GM12878 (cell line): ENCODE results near the gene MRTFB. TPM values are rescaled to one million over a fixed set of nuclear protein-coding genes. Genes with fewer than 3 reads are reported as not detected.
A peak's percentile ranks its signal among the peaks of the same experiment; 100 is the strongest.

Experiments used
- ATAC-seq: fragments of 200-7000 bp; cut with Tn5 transposase; 3 replicates; pipeline ENCODE4 v1.9.1; 2020; ENCODE audit warnings: mild to moderate bottlenecking, moderate library complexity
- BruUV-seq: library from RNA; stranded (reverse); fragments of 400-500 nt; replicated peaks from 2 replicates; lab custom pipeline; 2021; lab: Mats Ljungman, UMichigan
- CTCF ChIA-PET: fragments of 300-600 bp; sonication (Branson Sonifier 250); formaldehyde crosslinking; extraction: SDS; loops from one replicate; lab custom pipeline; 2021; ENCODE audit warnings: inconsistent platforms; lab: Yijun Ruan, JAX
- POLR2A ChIA-PET: fragments of 350-600 bp; formaldehyde crosslinking; extraction: SDS; loops from one replicate; lab custom pipeline; 2021; ENCODE audit warnings: inconsistent platforms; lab: Charles Lee
- RAD21 ChIA-PET: fragments of 300-600 bp; sonication (Branson Sonifier 250); formaldehyde crosslinking; loops from one replicate; lab custom pipeline; 2023; ENCODE audit warnings: antibody characterized with exemption; ENCODE audit not compliant: unreplicated experiment; lab: Charles Lee
- SMC1A ChIA-PET: fragments of 300-600 bp; sonication (Branson Sonifier 250); formaldehyde crosslinking; loops from one replicate; lab custom pipeline; 2023; ENCODE audit not compliant: unreplicated experiment, uncharacterized antibody; lab: Charles Lee
- DNase-seq: peaks from one replicate; pipeline ENCODE4 v3.0.0-alpha.2; 2011; ENCODE audit warnings: low read depth, low spot score
- FAIRE-seq: peaks from 3 replicates; lab custom pipeline; 2011; peaks lifted over from hg19 to GRCh38; lab: Jason Lieb, UNC
- H2AFZ ChIP-seq: 2 replicates; pipeline ENCODE4 v1.6.0; 2011; ENCODE audit warnings: low read depth, low read length, control low read depth; ENCODE audit not compliant: control insufficient read depth
- H3K27ac ChIP-seq: 2 replicates; pipeline ENCODE4 v1.5.1; 2011; ENCODE audit warnings: control low read depth; ENCODE audit not compliant: control insufficient read depth, insufficient read depth
- H3K27me3 ChIP-seq, 2 experiments: replicated peaks in 1 of 2; 2 replicates each; pipeline versions ENCODE4 v1.6.0 to v1.6.1; 2011; ENCODE audit warnings: low read length in 1 of 2; ENCODE audit not compliant: control insufficient read depth in 2 of 2, insufficient read depth in 2 of 2
- H3K36me3 ChIP-seq, 2 experiments: 2 replicates each; pipeline ENCODE4 v1.5.1; 2011; ENCODE audit warnings: low read length in 1 of 2; ENCODE audit not compliant: control insufficient read depth in 2 of 2, insufficient read depth in 2 of 2
- H3K4me1 ChIP-seq: 2 replicates; pipeline ENCODE4 v1.6.1; 2011; ENCODE audit warnings: mild to moderate bottlenecking, low read length, moderate library complexity, mixed read lengths; ENCODE audit not compliant: control insufficient read depth, insufficient read depth
- H3K4me2 ChIP-seq: 2 replicates; pipeline ENCODE4 v1.6.0; 2011; ENCODE audit warnings: control low read depth; ENCODE audit not compliant: control insufficient read depth, insufficient read depth
- H3K4me3 ChIP-seq: fragments of 200-600 bp; sonication (generic); 2 replicates; pipeline ENCODE4 v1.5.1; 2016
- H3K79me2 ChIP-seq: 2 replicates; pipeline ENCODE4 v1.6.0; 2011; ENCODE audit warnings: low read length; ENCODE audit not compliant: control insufficient read depth, insufficient read depth
- H3K9ac ChIP-seq: 2 replicates; pipeline ENCODE4 v1.8.0; 2011; ENCODE audit warnings: low read length, control low read depth, mixed read lengths; ENCODE audit not compliant: control insufficient read depth, insufficient read depth
- H3K9me3 ChIP-seq: replicated peaks from 3 replicates; pipeline ENCODE4 v1.5.1; 2011; ENCODE audit warnings: mild to moderate bottlenecking, low read length; ENCODE audit not compliant: control insufficient read depth, insufficient read depth
- H4K20me1 ChIP-seq: 2 replicates; pipeline ENCODE4 v1.6.0; 2011; ENCODE audit not compliant: control insufficient read depth, insufficient read depth
- FOS ChIP-seq: IDR thresholded peaks from 3 replicates; pipeline ENCODE4 v1.6.1; 2011; ENCODE audit warnings: borderline replicate concordance; ENCODE audit not compliant: insufficient read length; ENCODE audit errors: extremely low read depth
- NFYB ChIP-seq: IDR thresholded peaks from 2 replicates; pipeline ENCODE4 v1.6.1; 2011; ENCODE audit warnings: low read depth, mild to moderate bottlenecking, low read length, improper control_type of control experiment, moderate library complexity; ENCODE audit not compliant: insufficient read depth
- SMC3 ChIP-seq: IDR thresholded peaks from 2 replicates; pipeline ENCODE4 v1.6.1; 2011; ENCODE audit warnings: low read length, improper control_type of control experiment, borderline replicate concordance
- SREBF2 ChIP-seq: IDR thresholded peaks from 2 replicates; pipeline ENCODE4 v1.6.1; 2012; ENCODE audit warnings: mild to moderate bottlenecking, low read length
- ZBTB11 ChIP-seq: fragments of 450-650 bp; formaldehyde crosslinking; IDR thresholded peaks from 2 replicates; pipeline ENCODE4 v1.5.0; 2022; ENCODE audit warnings: mild to moderate bottlenecking, missing genetic modification characterization
- ZNF687 ChIP-seq: fragments of 450-650 bp; IDR thresholded peaks from 2 replicates; pipeline ENCODE4 v1.6.1; 2017; ENCODE audit warnings: mild to moderate bottlenecking, moderate library complexity
- WGBS: methylation state at CpG from one replicate; pipeline ENCODE4 v1.1.6; 2016; ENCODE audit warnings: low lambda C conversion rate; ENCODE audit not compliant: insufficient replicate concordance, insufficient coverage; ENCODE audit errors: missing lambda C conversion rate; 5-methylcytosine and 5-hydroxymethylcytosine counted together
- in situ Hi-C: fragments of 300-500 bp; cut with MboI; formaldehyde crosslinking; loops from 9 replicates; pipeline ENCODE4 v1.14.3; 2018; ENCODE audit warnings: mixed read lengths
- intact Hi-C: fragments of 100-400 bp; cut with micrococcal nuclease; formaldehyde crosslinking; loops from one replicate; pipeline ENCODE4 v1.14.2; 2022; ENCODE audit not compliant: unreplicated experiment
- polyA plus RNA-seq, 11 experiments: library from polyadenylated mRNA; depleted of rRNA in 4 of 11; unstranded in 6 of 11; stranded (reverse) in 5 of 11; fragments of >200 nt; fragmentation: Nextera tagmentation in 4 of 11; fragmentation: Illumina TruSeq in 1 of 11; extraction: Ambion mirVana in 4 of 11; extraction: Trizol in 1 of 11; gene quantifications; 1 replicate in 1 of 11; 2 replicates in 10 of 11; pipeline versions ENCODE4 v1.2.1 to v1.2.3, GENCODE V29; 2011 to 2016; ENCODE audit warnings: inconsistent platforms in 2 of 11, missing spikeins in 2 of 11, low read depth in 1 of 11
- total RNA-seq, 4 experiments: library from RNA; depleted of rRNA in 3 of 4; stranded (reverse); fragments of >200 nt in 3 of 4; fragmentation: Illumina TruSeq in 1 of 4; extraction: Trizol in 1 of 4; gene quantifications; 2 replicates each; pipeline versions ENCODE4 v1.2.1 to v1.2.3, GENCODE V29; 2013 to 2021
- TF ChIP-seq, protein P1 (sequence below), 3 experiments: IDR thresholded peaks in 2 of 3; conservative IDR thresholded peaks in 1 of 3; 2 replicates each; pipeline ENCODE4 v1.5.1; 2011; ENCODE audit warnings: low read depth in 3 of 3, low read length in 3 of 3, mild to moderate bottlenecking in 3 of 3, control low read depth in 2 of 3, moderate library complexity in 2 of 3, inconsistent platforms in 1 of 3, mixed read lengths in 1 of 3; ENCODE audit not compliant: control insufficient read depth in 2 of 3, insufficient read depth in 1 of 3; ENCODE audit errors: extremely low read depth in 1 of 3
- TF ChIP-seq, protein P2 (sequence below): fragments of 450-650 bp; IDR thresholded peaks from 2 replicates; pipeline ENCODE4 v1.6.1; 2016; ENCODE audit warnings: mild to moderate bottlenecking

MRTFB gene
- total and polyA plus RNA-seq, 10 of the 15 experiments (the other 5 are each of a cell fraction or from before 2014, with no cell fraction given): 2.1 to 14.3 (median 8.0) TPM

DNA sequence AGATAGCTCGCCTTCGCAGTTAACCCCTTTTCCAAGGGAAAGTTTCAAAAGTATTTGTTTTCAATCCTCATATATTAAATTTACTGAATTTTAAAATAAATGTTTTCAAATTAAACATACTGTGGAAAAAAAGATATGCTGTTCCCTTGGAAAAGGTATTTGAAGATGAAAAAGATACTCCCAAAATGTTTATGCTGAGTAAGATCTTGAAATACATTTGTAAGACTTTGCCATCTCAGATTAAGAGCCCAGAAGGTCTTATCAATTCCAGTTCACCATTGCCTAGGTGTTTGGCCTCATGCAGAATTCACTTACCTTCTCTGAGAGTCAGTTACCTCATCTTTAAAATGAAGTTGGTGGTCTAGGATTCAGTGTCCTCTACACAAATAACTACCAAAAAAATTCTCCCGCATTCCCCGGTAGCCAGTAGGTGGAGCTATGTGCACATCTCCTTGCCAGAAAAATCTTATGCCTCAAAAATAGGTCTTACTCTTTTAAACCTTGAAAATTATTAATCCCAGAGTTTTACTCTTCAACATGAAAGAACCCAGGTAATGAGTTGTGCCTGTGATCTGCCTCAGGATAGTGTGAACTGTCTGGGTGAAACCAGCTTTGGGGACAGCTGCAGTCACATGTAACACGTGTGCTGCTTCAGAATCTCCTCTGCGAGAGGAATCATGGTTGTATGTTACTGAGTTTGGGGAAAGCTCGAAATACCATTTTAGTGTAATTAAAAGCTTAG lies 178.3 kb downstream of the MRTFB start:
- CTCF ChIA-PET: interaction anchor here (0.6 to 3.7 kb wide), 40 partner anchors 9 to 1137 kb away, joined by 3 to 51 read pairs (median 4); partner anchors contain the start of gene ERCC4
- no TSS peak for BruUV-seq
- Histone ChIP-seq H3K4me3 (no peak overlapping the region), H3K27ac (no peak overlapping the region), H2AFZ (no peak overlapping the region), H4K20me1 (no peaks in the 10 kb centered on the region), H3K4me1 (no peaks in the 10 kb centered on the region), H3K36me3 (peaks cover 7 to 19% of the 10 kb centered on the region in 2 experiments; a peak in 3 of 4 replicates), H3K27me3 (no peaks in the 10 kb centered on the region), H3K4me2 (no peak overlapping the region), H3K9me3 (no peaks in the 10 kb centered on the region), H3K79me2 (no peaks in the 10 kb centered on the region), H3K9ac (no peak overlapping the region)
- in situ Hi-C loops (loop anchor here (5.0 kb wide), 1 partner anchor 327 kb away; the partner anchor contains the start of gene ERCC4), intact Hi-C loops (loop anchor here (2.0 kb wide), 3 partner anchors 35 to 327 kb away; no protein-coding TSS in a partner anchor)
- POLR2A ChIA-PET: no interaction called here
- RAD21 ChIA-PET: interaction anchor here (0.7 to 2.6 kb wide), 13 partner anchors 25 to 359 kb away, joined by 3 to 17 read pairs (median 3); partner anchors contain the start of gene ERCC4
- ATAC-seq (peak; percentile 57; the same call in 2 of the 3 replicates), DNase-seq (peak; percentile 13), FAIRE-seq (peak; percentile 13)
- whole genome bisulfite sequencing: 57% methylated on average over 7 of the region's 7 CpGs
- SMC1A ChIA-PET: interaction anchor here (0.6 to 8.2 kb wide), 24 partner anchors 9 to 360 kb away, joined by 3 to 62 read pairs (median 3); partner anchors contain the start of gene ERCC4
- TF ChIP-seq FOS: no peak
- TF ChIP-seq NFYB: no peak
- TF ChIP-seq SREBF2: no peak
- no peak for TF ChIP-seq ZBTB11 (CRISPR knock-in tag)
- TF ChIP-seq, protein P1, sequence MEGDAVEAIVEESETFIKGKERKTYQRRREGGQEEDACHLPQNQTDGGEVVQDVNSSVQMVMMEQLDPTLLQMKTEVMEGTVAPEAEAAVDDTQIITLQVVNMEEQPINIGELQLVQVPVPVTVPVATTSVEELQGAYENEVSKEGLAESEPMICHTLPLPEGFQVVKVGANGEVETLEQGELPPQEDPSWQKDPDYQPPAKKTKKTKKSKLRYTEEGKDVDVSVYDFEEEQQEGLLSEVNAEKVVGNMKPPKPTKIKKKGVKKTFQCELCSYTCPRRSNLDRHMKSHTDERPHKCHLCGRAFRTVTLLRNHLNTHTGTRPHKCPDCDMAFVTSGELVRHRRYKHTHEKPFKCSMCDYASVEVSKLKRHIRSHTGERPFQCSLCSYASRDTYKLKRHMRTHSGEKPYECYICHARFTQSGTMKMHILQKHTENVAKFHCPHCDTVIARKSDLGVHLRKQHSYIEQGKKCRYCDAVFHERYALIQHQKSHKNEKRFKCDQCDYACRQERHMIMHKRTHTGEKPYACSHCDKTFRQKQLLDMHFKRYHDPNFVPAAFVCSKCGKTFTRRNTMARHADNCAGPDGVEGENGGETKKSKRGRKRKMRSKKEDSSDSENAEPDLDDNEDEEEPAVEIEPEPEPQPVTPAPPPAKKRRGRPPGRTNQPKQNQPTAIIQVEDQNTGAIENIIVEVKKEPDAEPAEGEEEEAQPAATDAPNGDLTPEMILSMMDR (IDR thresholded peaks at IDR 0.05 in 2 of 3, conservative IDR thresholded peaks at IDR 0.05 in 1 of 3; ENCODE audit: control insufficient read depth in 2 of 3, extremely low read depth in 1 of 3, insufficient read depth in 1 of 3, low read depth in 3 of 3, low read length in 3 of 3): peak; percentile 85 to 91 (median 88)
- no peak for TF ChIP-seq ZNF687
- TF ChIP-seq, protein P2, sequence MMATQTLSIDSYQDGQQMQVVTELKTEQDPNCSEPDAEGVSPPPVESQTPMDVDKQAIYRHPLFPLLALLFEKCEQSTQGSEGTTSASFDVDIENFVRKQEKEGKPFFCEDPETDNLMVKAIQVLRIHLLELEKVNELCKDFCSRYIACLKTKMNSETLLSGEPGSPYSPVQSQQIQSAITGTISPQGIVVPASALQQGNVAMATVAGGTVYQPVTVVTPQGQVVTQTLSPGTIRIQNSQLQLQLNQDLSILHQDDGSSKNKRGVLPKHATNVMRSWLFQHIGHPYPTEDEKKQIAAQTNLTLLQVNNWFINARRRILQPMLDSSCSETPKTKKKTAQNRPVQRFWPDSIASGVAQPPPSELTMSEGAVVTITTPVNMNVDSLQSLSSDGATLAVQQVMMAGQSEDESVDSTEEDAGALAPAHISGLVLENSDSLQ: no peak
- peak; percentile 87 for TF ChIP-seq SMC3
